Kasumi-1 (cell line): ENCODE measurements around the gene ACAA2.

Experiments used
- DNase-seq, 2 experiments: peaks; one replicate each; lab custom pipeline; 2025; lab: John Stamatoyannopoulos, UW

ACAA2 gene

DNA sequence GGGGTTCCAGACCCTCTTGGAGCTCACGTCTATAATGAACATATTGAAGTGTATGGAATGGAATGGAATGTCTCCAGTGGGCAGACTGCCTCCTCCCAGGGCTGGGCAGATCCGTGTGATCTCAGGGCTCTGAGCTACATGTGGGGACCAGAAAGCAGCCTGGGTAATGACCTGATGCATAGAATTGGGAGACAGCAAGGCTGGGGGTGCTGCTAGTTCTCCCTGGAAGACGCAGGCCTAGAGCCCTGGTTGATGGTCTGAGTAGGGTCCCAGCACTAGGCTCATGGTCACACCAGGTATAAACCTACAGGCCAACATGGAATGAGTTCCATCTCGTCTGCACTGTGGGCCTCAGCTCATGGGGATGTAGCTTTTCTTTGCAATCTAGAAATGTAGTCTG is 46.7 kb downstream of the ACAA2 start:
- DNase-seq = no peak

DNA sequence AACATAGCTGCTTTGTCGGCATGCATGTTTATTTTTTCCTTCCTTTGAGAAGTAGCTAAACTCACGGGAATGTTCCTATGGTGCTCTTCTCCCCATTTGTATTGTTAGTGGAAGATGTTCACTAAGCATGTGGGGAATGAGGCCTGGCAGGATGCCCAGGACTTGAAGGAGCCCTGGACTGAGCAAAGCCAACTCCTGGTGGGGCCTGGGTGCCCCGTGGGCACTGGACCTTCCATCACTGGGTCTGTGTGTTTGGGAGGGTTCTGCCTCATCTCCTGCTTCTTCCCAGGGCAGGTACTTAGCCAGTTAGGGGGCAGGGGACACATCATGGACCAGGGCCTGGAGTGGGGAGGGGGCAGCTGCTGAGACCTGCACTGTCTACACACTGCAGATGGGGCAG is 49.3 kb downstream of the ACAA2 start:
- no peak for DNase-seq

DNA sequence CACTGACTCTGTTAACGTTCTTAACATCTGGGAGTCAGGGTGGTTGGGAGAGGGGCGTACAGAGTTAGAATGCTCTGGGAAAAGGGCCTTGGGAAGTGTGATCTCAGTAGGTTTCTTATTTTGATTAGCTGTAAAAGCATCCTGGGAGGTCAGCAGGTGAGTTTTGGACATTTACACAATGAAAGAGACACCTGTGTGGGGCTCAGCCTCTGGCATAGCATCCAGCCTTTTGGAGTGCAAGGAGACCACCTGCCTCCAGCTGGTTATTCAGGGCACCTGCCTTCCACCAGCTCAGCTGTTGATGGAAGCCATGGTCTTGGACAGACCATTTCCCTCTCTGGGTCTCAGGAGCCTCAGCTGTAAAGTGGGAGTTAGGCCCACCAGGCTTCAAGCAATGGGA is 49.7 kb downstream of the ACAA2 start:
- DNase-seq = no peak

DNA sequence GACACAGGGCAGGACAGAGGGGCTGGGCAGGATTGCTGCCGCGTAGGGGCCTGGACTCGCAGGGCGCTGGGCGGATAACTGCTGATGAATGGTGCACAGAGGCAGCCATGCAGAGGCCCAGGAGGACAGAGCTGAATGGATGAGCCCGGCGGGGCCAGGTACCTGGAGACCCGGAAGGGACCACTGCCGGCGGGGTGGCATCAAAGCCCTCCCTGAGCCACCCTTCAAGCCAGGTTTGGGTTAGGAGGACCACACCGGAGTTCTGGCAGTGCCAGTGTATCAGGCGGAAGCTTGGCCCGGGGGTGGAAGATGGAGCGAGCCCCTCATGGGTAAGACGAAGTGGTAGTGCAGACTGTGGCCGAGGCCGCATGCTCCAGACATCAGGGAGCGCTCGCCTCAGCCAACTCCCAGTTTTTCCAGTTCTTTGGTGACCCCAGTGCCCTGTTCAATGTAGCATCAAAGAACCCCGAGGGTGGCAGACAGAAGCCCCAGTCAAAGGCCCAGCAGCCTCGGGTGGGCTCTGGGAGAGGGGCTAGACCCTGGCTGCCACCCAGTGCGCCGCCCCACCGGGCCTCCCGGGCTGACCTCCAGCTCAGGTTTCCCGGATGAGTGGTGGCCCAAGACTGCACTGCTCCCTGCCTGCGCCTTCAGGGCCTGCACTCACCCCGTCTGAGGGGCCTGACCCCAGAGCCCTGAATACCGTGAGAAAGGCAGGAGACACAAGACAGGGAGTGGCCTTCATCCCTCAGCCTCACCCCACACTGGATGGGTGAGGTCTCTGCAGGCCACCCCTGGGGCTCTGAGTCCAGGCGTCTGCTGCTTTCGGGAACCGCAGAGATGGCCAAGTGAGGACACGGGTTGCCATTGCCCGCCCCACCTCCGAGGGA is 50.9 kb downstream of the ACAA2 start:
- DNase-seq = no peak

DNA sequence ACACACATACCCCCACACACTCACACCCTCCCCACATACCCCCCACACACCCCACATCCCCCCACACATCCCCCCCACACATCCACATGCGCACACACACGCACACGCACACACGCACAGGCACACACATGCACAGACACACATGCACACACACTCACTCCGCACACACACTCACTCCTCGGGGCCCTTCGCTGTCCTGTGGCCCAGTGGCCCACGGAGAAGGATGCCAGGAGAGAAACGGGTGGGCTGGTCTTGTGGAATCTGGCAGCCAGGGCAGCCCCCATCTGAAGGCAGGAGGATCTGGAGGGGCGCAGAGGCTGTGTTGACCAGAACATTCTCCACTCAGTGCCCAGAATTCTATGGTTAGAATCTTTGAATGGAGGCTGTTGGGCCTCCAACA is 51.6 kb downstream of the ACAA2 start:
- DNase-seq = no peak

DNA sequence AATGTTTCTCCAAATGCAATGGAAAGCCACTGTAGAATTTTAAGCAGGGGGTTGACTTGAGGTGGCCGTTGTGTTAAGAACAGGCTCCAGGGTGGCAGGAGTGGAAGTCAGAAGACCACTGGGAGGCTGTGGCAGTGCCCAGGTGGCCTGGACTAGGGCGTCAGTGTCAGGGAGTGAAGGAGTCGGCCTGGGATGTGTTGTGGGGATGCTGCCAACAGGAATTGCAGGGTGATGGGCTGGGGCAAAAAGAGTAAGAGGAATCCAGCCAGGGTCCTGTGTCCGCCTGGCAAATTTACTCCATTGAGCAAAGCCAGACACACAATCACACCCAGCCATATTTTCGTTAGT is 55.1 kb downstream of the ACAA2 start:
- DNase-seq = no peak

DNA sequence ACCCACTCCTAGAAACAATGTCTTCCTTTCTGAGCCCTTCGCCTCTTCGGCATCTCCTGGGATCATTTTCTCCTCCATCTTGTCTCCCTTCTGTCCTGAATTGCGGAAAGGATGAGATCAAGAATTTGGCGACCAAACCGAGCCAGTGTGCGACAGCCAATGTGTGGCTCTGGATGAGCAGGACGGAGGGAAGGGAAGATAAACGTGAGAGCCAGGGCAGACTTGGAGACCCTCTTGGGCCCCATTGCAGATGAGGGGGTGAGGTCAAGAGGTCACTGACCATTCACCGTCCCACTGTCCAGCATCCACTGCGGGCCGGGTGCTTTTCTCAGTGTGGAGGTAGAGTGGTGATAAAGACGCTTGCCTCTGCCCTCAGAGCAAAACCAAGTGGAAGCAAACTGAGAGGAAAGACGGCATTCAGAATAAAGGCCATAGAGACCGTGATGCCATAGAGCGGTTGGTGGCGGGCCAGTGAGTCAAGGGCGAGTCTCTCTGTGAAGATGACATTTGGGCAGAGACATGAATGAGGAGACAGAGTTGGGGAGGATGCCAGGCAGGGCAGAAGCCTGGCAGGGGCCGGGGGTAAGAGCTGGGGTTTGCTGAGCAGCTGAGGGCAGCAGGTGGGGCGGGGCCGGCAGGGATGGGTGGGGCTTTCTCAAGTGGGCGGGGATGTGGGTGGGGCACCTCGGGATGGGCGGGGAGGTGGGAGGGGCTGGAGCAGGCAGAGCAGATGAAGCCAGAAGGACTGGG is 55.6 kb downstream of the ACAA2 start:
- DNase-seq = no peak

DNA sequence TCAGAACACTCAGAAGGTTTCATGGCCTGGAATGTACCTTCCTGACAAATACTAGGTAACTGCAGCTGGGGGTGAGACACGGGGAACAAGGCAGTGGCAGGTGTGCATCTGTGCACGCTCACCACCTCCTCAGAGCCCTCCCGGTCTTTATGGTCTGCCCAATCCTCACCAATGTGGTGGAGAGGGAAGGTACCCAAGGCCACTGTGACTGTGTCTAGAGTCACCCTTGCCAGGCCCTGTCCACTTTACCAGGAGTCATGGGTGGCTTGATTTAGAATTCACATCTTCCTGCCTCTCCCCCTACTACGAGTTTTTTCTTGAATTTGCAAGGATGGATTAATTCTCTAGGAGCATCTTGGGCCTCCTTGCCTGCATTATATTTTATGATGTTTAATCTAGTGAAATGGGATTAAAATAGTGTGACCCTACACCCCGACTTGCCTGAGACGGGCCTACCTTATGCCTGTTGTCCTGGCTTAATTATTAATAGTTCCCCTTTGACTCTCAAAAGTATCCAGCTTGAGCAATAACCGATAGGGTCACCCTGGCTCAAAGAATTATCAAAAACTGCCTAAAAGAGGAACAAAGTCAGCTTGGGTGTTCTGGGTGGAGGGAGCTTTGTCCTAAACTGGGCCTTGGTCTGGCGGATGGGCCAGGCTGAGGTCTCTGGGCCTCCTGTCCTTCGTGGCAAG is 56.5 kb downstream of the ACAA2 start:
- no peak for DNase-seq

DNA sequence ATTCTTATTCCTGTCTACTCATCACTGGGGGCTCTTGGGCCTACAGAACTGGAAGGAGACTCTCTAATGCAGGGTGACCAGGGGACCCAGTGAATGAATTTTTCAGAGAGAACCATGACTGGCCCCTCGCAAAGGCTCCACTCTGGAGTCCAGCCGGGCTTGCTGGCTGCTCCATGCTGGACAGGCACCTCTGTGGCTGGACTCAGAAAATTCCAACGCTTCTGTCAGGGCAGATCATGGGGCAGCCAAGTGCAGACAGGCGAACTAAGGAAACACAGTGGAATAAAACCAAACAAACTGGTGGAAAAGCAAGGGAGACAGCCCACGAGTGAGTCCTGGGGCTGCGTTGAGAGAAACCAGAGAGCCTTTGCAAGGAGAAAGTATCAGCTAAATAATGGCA is 57.2 kb downstream of the ACAA2 start:
- DNase-seq = no peak

DNA sequence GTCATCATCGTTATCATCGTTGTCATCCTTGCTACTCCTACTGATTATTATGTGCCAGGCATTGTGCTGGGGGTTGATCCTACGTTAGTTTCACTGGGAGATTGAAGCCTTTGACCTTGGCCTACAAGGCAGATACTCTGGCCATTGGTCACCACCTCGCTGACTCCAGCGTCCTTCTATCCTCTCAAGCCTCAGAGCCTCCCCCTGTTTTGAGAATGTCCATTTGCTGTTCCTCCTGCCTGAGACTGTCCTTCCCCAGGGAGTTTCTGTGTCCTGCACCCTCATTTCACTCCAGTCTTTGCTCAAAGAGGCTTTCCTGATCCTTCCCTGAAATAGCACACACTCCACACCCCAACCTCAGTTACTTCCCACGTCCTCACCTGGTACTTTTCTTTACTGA is 57.8 kb downstream of the ACAA2 start:
- DNase-seq = no peak

DNA sequence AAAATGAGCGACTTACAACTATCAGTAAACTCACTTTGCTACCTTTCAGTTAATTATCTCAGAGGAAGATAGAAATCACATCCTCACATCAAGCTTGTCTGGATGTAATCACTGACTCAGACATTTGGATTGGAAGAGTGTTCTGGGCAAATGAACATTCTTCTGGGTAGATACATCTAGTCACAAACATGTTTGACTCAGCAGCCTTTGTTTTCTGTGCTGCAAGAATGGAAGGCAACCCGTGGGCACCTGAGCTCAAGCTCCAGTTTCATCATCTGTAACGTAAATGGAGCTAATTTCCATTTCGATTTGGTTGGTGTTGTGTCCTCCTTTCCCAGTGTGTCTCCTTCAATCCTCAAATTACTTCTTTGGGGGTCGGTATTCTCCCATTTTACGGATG is 58.5 kb downstream of the ACAA2 start:
- no peak for DNase-seq

DNA sequence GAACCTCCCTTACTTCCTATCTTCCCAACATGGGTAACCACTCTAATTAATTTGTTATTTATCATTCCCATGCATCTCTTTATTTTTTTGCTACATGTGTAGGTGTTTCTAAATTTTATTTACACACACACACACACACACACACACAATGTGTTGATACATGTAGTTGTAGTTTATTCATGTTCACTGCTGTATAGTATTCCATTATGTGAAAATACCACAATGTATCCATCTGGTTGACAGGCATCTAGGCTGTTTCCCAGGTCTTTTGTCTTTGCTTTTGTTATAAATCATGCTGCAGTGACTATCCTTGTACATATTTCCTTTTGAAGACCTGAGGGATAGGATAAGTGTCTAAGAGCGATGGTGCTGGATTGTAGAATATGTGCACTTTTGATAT is 59.7 kb downstream of the ACAA2 start:
- DNase-seq = no peak

DNA sequence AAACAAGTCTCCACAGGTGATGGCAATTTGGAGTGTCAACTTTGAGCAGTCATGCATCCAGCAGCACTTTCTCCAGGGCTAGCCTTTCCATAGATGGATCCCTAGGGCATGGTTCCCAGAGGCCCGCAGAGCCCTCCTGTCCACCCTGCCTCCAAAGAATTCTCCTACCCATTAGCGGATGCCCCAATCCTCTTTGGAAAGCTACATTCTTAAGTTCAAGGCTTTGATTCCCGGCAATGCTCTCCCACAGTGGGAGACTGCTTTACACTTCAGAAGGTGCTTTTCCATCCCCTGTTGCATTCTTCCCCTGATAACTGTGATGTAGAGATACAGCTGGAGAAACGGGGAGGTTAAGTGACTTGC is 61.3 kb downstream of the ACAA2 start:
- DNase-seq = no peak

DNA sequence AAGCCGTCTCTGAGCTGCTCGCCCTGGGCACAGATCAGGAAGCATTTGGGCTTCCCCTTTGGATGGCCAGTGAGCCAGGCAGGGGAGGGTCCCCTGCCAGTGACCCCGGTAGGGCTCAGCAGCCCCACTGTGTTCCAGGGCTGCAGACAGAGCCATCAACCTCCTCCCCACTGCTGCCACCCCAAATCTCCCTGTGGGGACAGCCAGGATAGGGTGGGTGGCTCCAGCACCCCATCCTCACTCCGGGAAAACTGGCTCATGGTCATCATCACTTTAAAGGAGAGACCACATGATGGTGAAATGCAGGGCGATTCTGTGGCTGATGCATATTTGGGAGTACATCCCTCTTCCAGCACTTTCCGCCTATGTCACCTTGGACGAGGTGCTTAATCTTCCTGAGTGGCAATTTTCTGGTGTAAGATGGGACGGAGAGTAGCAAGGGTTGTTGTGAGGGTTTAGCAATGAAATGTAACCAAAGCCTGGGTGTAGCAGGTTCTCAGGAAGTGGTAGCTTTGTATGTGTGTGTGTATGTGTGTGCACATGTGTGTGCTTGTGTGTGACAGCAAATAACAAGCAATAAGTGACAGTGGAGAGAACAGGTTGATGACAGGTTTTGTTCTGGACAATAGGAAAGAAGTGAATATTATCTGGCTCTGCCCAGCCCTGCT is 61.8 kb downstream of the ACAA2 start:
- no peak for DNase-seq

DNA sequence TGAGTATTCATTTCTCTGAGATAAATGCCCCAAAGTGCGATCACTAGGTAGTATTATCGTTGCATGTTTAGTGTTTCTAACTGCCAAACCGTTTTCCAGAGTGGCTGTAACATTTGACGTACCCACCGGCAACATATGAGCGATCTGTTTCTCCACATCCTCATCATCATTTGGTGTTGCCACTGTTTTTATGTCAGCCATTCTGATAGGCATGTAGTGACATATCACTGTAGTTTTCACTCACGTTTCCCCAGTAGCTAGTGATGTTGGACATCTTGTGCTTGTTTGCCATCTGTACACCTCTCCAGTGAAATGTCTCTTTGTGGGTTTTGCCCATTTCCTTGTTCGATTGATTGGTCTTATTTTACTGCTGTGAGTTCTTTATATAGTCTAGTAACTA is 63.8 kb downstream of the ACAA2 start:
- no peak for DNase-seq

DNA sequence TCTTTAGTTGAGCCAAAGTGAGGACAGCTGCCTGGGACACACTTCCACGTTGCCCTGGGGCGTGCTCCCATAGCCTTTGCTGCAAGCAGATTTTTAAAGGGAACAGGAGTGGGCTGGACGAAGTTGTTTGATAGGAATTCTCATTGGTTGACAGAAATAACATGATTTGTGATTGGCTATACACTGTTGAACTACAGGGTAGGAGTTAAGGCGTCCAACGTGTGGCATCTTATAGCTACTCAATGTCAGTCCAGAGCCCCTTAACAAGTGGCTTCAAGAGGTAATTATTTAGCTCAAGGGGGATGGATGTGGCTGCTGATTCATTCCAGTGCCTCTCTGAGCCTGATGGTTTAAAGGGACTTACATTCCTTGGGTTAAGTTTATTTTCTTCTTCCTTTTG is 65.5 kb downstream of the ACAA2 start:
- DNase-seq = no peak

DNA sequence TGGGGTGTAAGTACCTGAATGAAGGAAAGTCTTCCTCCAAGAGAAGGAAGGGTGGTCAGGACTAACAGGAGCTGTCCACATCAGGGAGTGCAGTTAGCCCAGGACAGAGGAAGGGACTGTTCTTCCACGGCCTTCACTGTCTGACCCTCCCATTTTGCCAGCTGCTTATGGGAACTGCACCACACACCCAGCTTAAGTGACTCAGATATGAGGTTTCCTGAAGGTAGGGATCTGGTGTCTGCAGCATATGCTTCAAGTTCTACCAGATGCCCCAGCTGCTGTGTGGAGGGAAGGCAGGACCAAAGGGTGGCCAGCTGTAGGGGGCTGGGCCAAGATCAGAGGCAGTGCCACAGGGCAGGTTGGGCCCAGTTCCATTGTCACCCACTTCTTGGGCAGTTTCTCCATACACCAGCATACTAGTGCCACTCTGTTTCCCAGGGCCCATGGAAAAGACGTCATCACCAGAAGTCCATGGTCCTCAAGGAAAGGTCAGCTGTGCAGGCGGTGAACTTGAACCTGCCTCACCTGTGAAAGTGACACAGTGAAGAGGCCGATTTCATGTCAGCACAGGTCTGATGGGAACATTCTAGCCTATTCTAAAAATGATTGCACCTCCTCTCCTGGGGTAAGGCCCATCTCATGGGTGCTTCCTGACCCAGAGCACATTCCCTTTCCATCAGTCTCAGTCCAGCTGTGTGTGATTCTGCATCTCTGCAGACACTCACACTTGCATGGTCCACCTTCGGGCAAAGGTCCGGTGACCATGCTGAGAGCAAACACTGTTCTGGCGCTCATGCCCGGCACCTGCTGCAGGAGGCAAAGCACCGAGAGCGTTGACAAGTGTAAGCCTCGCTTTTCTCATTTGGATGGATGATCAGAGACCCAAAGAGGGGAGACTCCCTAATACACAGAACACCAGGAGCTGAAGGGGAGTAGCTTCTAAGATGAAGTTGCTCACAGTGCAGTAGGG is 68.0 kb downstream of the ACAA2 start:
- no peak for DNase-seq

DNA sequence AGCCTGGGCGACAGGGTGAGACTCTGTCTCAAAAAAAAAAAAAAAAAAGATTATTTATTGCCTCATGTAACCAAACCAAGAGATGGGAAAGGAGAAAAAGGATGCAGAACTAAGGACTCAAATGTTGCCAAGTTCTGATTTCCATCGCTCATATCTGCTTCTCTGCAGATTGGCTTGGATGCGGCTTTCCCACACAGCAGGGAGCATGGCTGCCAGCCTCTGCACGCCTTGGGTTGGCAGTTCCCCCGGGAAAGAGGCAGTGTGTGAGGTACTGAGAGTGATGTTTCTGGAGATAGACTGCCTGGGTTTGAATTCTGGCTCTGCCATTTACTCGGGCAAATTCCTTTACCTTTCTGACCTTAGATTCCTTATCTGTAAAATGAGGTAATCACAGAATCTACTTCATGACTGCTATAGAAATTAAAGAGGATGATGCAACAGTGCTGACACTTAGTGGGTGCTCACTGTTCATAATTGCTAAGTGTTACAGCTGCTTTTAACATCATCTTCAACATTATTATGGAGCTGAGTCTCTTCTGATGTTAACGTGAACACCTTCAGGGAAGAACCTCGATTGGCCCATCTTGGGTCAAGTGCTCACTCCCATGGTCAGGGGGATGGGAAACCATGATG is 68.8 kb downstream of the ACAA2 start:
- DNase-seq = no peak

DNA sequence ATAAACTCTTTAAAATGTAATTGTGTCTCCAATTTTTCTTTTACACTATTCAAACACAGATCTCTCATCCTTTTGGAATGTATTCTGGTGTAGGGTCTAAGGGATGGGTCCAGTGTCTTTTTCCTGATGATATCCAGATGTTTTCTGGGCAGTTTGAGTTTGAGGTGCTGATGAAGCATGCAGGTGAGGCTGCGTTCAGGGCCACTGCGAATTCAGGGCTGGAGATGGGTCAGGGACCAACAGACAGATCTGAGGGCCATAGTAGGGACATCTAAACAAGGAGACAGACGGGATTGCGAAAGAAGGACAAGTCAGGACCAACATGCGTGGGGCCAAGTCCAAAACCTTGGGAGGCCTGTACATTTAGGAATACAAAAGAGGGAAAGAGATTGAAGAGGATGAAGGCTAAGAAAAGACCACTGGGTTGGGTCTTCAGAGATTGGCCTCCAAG is 70.2 kb downstream of the ACAA2 start:
- DNase-seq = no peak

DNA sequence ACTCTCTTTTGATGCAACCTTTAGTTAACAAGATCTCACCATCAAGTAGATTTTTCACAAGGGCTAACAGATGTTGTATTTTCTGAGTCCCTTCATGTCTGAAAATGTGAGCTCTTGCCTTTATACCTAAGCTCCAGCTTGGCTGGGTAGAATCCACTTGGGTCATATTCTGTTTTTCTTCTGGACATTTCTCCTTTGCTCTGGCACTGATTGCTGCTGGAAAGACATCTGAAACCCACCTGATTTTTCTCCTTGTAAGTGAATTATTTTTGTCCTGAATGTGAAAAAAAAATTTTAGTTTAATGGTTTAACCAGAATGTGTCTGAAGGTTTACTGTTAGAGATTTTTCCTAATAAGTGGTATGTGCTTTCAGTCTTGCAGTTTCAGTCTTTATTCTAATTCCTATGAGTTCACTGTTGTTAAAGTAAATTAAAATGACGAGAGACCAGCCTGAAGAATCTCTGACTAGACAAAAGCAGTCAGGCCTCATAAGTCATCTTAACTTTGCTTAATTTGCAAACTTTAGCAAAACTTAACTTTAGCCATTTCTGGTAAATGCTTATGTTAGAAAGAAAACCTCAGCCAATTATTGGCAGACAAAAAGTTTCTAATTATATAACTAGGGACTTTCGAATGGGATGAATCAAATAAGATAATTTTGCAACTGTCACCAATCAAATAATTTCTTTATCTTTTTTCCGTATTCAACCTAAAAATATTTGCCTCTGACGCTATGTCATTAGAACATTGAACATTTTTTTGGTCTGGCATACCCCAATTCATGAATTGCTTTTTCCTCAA is 70.8 kb downstream of the ACAA2 start:
- DNase-seq = no peak
